NOMO-1 treated with dmso at 0.1 percent for 144 hours (cell line): Measurements from ENCODE around the gene SNRK.

Experiments
- DNase-seq: peaks from one replicate; lab custom pipeline; 2025; ENCODE audit not compliant: unreplicated experiment; lab: John Stamatoyannopoulos, UW

Gene SNRK

GRCh38 chr3:43286115-43286840 lies at the start of gene SNRK:
Gene SNRK (plus strand): TSS chr3:43286540. CDS start chr3:43303204, 16,664 bp downstream.
- peak; percentile 64 for DNase-seq

GRCh38 chr3:43238801-43239200 lies 47.5 kb upstream of the SNRK start:
- DNase-seq, result no peak

GRCh38 chr3:43239755-43240154 lies 46.6 kb upstream of the SNRK start:
- DNase-seq, result no peak

GRCh38 chr3:43243590-43244587 lies 42.5 kb upstream of the SNRK start:
- no peak for DNase-seq

- DNase-seq, result no peak
These were observed 41.6 kb upstream of the SNRK start for GRCh38 chr3:43244694-43245093.

- DNase-seq, result no peak
These were observed 39.4 kb upstream of the SNRK start for GRCh38 chr3:43246976-43247375.

GRCh38 chr3:43247561-43248184 lies 38.7 kb upstream of the SNRK start:
- no peak for DNase-seq

GRCh38 chr3:43248185-43248583 lies 38.2 kb upstream of the SNRK start:
- no peak for DNase-seq

- DNase-seq, result no peak
These were observed 37.4 kb upstream of the SNRK start for GRCh38 chr3:43248973-43249372.

- no peak for DNase-seq
These were observed 36.9 kb upstream of the SNRK start for GRCh38 chr3:43249405-43249804.

GRCh38 chr3:43253294-43253693 lies 33.0 kb upstream of the SNRK start:
- DNase-seq, result no peak

- no peak for DNase-seq
These were observed 32.2 kb upstream of the SNRK start for GRCh38 chr3:43254125-43254524.

- DNase-seq, result peak; percentile 22
These were observed 30.7 kb upstream of the SNRK start for GRCh38 chr3:43255662-43256061.

GRCh38 chr3:43256714-43257461 lies 29.5 kb upstream of the SNRK start:
- peak; percentile 80 for DNase-seq

- DNase-seq, result no peak
These were observed 28.5 kb upstream of the SNRK start for GRCh38 chr3:43257850-43258249.

- no peak for DNase-seq
These were observed 26.7 kb upstream of the SNRK start for GRCh38 chr3:43259626-43260025.

GRCh38 chr3:43260412-43260811 lies 25.9 kb upstream of the SNRK start:
- DNase-seq, result no peak

- DNase-seq, result no peak
These were observed 24.1 kb upstream of the SNRK start for GRCh38 chr3:43262194-43262593.

GRCh38 chr3:43266451-43266850 lies 19.9 kb upstream of the SNRK start:
- DNase-seq, result no peak

- DNase-seq, result no peak
These were observed 19.3 kb upstream of the SNRK start for GRCh38 chr3:43266995-43267394.

GRCh38 chr3:43268636-43269035 lies 17.7 kb upstream of the SNRK start:
- DNase-seq, result no peak
